Astrocyte (in vitro differentiated cells and primary cell): ENCODE measurements around the gene KISS1R.

Source experiments
- EZH2 ChIP-seq: IDR thresholded peaks from 2 replicates; pipeline ENCODE4 v1.6.1; 2012; ENCODE audit warnings: mild to moderate bottlenecking, low read length, inconsistent platforms; ENCODE audit not compliant: insufficient read depth
- TF ChIP-seq, protein P1 (sequence below): IDR thresholded peaks from 2 replicates; pipeline ENCODE4 v1.5.1; 2011; ENCODE audit warnings: low read depth, mild to moderate bottlenecking, inconsistent platforms, low read length, moderate library complexity; ENCODE audit not compliant: insufficient read depth

GRCh38 chr19:955803-956765 is 39.0 kb downstream of the KISS1R start:
- TF ChIP-seq, protein P1, sequence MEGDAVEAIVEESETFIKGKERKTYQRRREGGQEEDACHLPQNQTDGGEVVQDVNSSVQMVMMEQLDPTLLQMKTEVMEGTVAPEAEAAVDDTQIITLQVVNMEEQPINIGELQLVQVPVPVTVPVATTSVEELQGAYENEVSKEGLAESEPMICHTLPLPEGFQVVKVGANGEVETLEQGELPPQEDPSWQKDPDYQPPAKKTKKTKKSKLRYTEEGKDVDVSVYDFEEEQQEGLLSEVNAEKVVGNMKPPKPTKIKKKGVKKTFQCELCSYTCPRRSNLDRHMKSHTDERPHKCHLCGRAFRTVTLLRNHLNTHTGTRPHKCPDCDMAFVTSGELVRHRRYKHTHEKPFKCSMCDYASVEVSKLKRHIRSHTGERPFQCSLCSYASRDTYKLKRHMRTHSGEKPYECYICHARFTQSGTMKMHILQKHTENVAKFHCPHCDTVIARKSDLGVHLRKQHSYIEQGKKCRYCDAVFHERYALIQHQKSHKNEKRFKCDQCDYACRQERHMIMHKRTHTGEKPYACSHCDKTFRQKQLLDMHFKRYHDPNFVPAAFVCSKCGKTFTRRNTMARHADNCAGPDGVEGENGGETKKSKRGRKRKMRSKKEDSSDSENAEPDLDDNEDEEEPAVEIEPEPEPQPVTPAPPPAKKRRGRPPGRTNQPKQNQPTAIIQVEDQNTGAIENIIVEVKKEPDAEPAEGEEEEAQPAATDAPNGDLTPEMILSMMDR: no peak
- TF ChIP-seq EZH2: no peak
